GM23338 (cell line): ENCODE measurements around the gene UNC80. TPM values are rescaled to one million over a fixed set of nuclear protein-coding genes. Genes with fewer than 3 reads are reported as not detected.

Source experiments
- ATAC-seq: fragments of 200-7000 bp; cut with Tn5 transposase; 3 replicates; pipeline ENCODE4 v1.9.1; 2020
- DNase-seq: peaks from one replicate; pipeline ENCODE4 v3.0.0-alpha.2; 2015; ENCODE audit warnings: low spot score
- H2AFZ ChIP-seq: fragments of 200-600 bp; sonication (generic); 2 replicates; pipeline ENCODE4 v1.8.0; 2016; ENCODE audit warnings: antibody characterized with exemption, mild to moderate bottlenecking, moderate library complexity
- H3F3A ChIP-seq: fragments of 200-600 bp; sonication (generic); replicated peaks from 2 replicates; pipeline ENCODE4 v1.8.0; 2017; ENCODE audit warnings: antibody characterized with exemption, mixed run types, low read depth
- H3K27ac ChIP-seq: fragments of 200-600 bp; sonication (generic); 2 replicates; pipeline ENCODE4 v1.6.1; 2016; ENCODE audit warnings: low read depth
- H3K27me3 ChIP-seq: fragments of 200-600 bp; sonication (generic); 2 replicates; pipeline ENCODE4 v1.8.0; 2016; ENCODE audit warnings: mild to moderate bottlenecking, mixed run types, moderate library complexity; ENCODE audit not compliant: insufficient read depth
- H3K36me3 ChIP-seq: fragments of 200-600 bp; sonication (generic); 2 replicates; pipeline ENCODE4 v1.8.0; 2016; ENCODE audit warnings: mild to moderate bottlenecking; ENCODE audit not compliant: insufficient read depth
- H3K4me1 ChIP-seq: fragments of 200-600 bp; sonication (generic); 2 replicates; pipeline ENCODE4 v1.8.0; 2016; ENCODE audit warnings: mild to moderate bottlenecking, moderate library complexity; ENCODE audit not compliant: insufficient read depth
- H3K4me2 ChIP-seq: fragments of 200-600 bp; sonication (generic); 2 replicates; pipeline ENCODE4 v1.7.1; 2017; ENCODE audit warnings: mixed run types
- H3K4me3 ChIP-seq: fragments of 200-600 bp; sonication (generic); 2 replicates; pipeline ENCODE4 v1.6.1; 2016; ENCODE audit warnings: mixed run types
- H3K79me2 ChIP-seq: fragments of 200-600 bp; sonication (generic); replicated peaks from 2 replicates; pipeline ENCODE4 v1.8.0; 2017; ENCODE audit warnings: mild to moderate bottlenecking; ENCODE audit not compliant: insufficient read depth
- H3K9me2 ChIP-seq: fragments of 200-600 bp; sonication (generic); 2 replicates; pipeline ENCODE4 v1.8.0; 2017; ENCODE audit not compliant: insufficient read depth
- H4K20me1 ChIP-seq: fragments of 200-600 bp; sonication (generic); replicated peaks from 2 replicates; pipeline ENCODE4 v1.8.0; 2017; ENCODE audit warnings: mild to moderate bottlenecking; ENCODE audit not compliant: insufficient read depth
- H3K27ac Mint-ChIP-seq: 2 replicates; pipeline ENCODE4 v1.8.0; 2020; ENCODE audit warnings: inconsistent platforms, mild to moderate bottlenecking, moderate library complexity, mixed read lengths
- H3K27me3 Mint-ChIP-seq: 3 replicates; pipeline ENCODE4 v1.8.0; 2022; ENCODE audit warnings: low read depth, mild to moderate bottlenecking, moderate library complexity, mixed read lengths, inconsistent platforms; ENCODE audit not compliant: insufficient read depth, poor library complexity
- H3K36me3 Mint-ChIP-seq: 3 replicates; pipeline ENCODE4 v1.8.0; 2021; ENCODE audit warnings: low read depth, mild to moderate bottlenecking, inconsistent platforms, moderate library complexity, mixed read lengths
- H3K4me1 Mint-ChIP-seq: 3 replicates; pipeline ENCODE4 v1.8.0; 2020; ENCODE audit warnings: mild to moderate bottlenecking, inconsistent platforms, mixed read lengths
- H3K4me3 Mint-ChIP-seq: 3 replicates; pipeline ENCODE4 v1.8.0; 2021; ENCODE audit warnings: moderate library complexity, mild to moderate bottlenecking, inconsistent platforms, mixed read lengths
- H3K9me3 Mint-ChIP-seq: 3 replicates; pipeline ENCODE4 v1.8.0; 2020; ENCODE audit warnings: moderate library complexity, mild to moderate bottlenecking, inconsistent platforms, mixed read lengths
- CREB1 ChIP-seq: fragments of 250-450 bp; sonication (Bioruptor Pico); IDR thresholded peaks from 2 replicates; pipeline ENCODE4 v1.5.0; 2020; ENCODE audit warnings: low read depth, mild to moderate bottlenecking, moderate library complexity
- EZH2 ChIP-seq: fragments of 200-600 bp; sonication (generic); IDR thresholded peaks from one replicate; pipeline ENCODE4 v1.8.0; 2017; ENCODE audit warnings: antibody characterized with exemption, mild to moderate bottlenecking, low read depth; ENCODE audit not compliant: unreplicated experiment
- EZH2phosphoT487 ChIP-seq: fragments of 200-600 bp; sonication (generic); IDR thresholded peaks from one replicate; pipeline ENCODE4 v1.8.1; 2018; ENCODE audit warnings: antibody characterized with exemption; ENCODE audit not compliant: unreplicated experiment
- JUNB ChIP-seq: IDR thresholded peaks from one replicate; pipeline ENCODE4 v1.6.1; 2016; ENCODE audit warnings: antibody characterized with exemption; ENCODE audit not compliant: unreplicated experiment
- NANOG ChIP-seq: IDR thresholded peaks from 2 replicates; pipeline ENCODE4 v1.6.1; 2016; ENCODE audit warnings: antibody characterized with exemption, borderline replicate concordance
- POLR2AphosphoS5 ChIP-seq: IDR thresholded peaks from 2 replicates; pipeline ENCODE4 v1.6.1; 2016; ENCODE audit warnings: antibody characterized with exemption, low read depth
- STAT1 ChIP-seq: IDR thresholded peaks from one replicate; pipeline ENCODE4 v1.6.1; 2016; ENCODE audit warnings: antibody characterized with exemption; ENCODE audit not compliant: unreplicated experiment
- ZNF114 ChIP-seq: fragments of 250-450 bp; sonication (Bioruptor Pico); IDR thresholded peaks from 2 replicates; pipeline ENCODE4 v1.5.0; 2020; ENCODE audit warnings: mild to moderate bottlenecking, moderate library complexity
- ZNF331 ChIP-seq: fragments of 250-450 bp; sonication (Bioruptor Pico); IDR thresholded peaks from 2 replicates; pipeline ENCODE4 v1.5.0; 2020; ENCODE audit warnings: low read depth, mild to moderate bottlenecking, moderate library complexity
- polyA plus RNA-seq: library from polyadenylated mRNA; unstranded; fragments of >200 nt; fragmentation: Nextera tagmentation; extraction: Ambion mirVana; gene quantifications from 2 replicates; pipeline ENCODE4 v1.2.1, GENCODE V29; 2016
- total RNA-seq: library from RNA; depleted of rRNA; stranded (reverse); fragments of >200 nt; shearing (Covaris generic); gene quantifications from 2 replicates; pipeline ENCODE4 v1.2.3, GENCODE V29; 2014
- TF ChIP-seq, protein P1 (sequence below), 2 experiments: fragments of 200-600 bp in 1 of 2; sonication (generic) in 1 of 2; conservative IDR thresholded peaks; 2 replicates each; pipeline versions ENCODE4 v1.5.1 to v1.6.1; 2016 to 2017; ENCODE audit warnings: antibody characterized with exemption in 2 of 2, low read depth in 2 of 2, mild to moderate bottlenecking in 2 of 2, moderate library complexity in 1 of 2
- TF ChIP-seq, protein P2 (sequence below): IDR thresholded peaks from one replicate; pipeline ENCODE4 v1.6.1; 2018; ENCODE audit warnings: antibody characterized with exemption; ENCODE audit not compliant: unreplicated experiment
- TF ChIP-seq, protein P3 (sequence below): IDR thresholded peaks from 2 replicates; pipeline ENCODE4 v1.6.1; 2016; ENCODE audit warnings: antibody characterized with exemption
- TF ChIP-seq, protein P4 (sequence below): fragments of 250-450 bp; sonication (Bioruptor Pico); IDR thresholded peaks from 2 replicates; pipeline ENCODE4 v1.5.0; 2020; ENCODE audit warnings: mild to moderate bottlenecking, moderate library complexity

The UNC80 gene
- total and polyA plus RNA-seq, 2 experiments from 2014 or later, result 0.11 to 1.5 TPM

DNA sequence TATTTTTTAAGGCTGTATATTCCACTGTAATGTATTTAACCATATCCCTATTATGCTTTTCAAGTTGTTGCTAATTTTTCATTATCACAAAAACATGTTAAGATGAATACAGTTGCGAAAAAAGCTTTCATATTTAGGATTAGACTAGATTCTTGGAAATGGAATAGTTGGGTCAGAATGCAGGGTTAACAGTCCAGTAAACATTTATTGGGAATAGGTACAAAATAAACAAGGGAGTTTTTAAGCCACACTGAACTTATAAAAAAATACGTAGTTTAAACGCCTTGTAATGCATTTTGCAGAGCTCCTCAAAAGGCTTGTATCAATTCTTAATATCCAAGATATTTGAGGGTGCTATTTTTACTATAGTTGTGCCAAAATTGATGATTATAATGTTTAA is 266.4 kb downstream of the UNC80 start:
- Histone ChIP-seq H3K27ac (no peak overlapping the region), H3K36me3 (no peaks in the 10 kb centered on the region), H3F3A (no peaks in the 10 kb centered on the region), H3K4me1 (no peaks in the 10 kb centered on the region), H3K9me2 (no peaks in the 10 kb centered on the region), H3K27me3 (no peaks in the 10 kb centered on the region), H3K4me3 (no peak overlapping the region), H3K79me2 (no peaks in the 10 kb centered on the region), H3K4me2 (no peak overlapping the region), H4K20me1 (no peaks in the 10 kb centered on the region), H2AFZ (no peak overlapping the region)
- no peaks in the 10 kb centered on the region for H3K4me1 Mint-ChIP-seq
- TF ChIP-seq, protein P1, sequence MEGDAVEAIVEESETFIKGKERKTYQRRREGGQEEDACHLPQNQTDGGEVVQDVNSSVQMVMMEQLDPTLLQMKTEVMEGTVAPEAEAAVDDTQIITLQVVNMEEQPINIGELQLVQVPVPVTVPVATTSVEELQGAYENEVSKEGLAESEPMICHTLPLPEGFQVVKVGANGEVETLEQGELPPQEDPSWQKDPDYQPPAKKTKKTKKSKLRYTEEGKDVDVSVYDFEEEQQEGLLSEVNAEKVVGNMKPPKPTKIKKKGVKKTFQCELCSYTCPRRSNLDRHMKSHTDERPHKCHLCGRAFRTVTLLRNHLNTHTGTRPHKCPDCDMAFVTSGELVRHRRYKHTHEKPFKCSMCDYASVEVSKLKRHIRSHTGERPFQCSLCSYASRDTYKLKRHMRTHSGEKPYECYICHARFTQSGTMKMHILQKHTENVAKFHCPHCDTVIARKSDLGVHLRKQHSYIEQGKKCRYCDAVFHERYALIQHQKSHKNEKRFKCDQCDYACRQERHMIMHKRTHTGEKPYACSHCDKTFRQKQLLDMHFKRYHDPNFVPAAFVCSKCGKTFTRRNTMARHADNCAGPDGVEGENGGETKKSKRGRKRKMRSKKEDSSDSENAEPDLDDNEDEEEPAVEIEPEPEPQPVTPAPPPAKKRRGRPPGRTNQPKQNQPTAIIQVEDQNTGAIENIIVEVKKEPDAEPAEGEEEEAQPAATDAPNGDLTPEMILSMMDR (conservative IDR thresholded peaks at IDR 0.05; ENCODE audit: low read depth in 2 of 2), result no peak
- TF ChIP-seq, protein P2, sequence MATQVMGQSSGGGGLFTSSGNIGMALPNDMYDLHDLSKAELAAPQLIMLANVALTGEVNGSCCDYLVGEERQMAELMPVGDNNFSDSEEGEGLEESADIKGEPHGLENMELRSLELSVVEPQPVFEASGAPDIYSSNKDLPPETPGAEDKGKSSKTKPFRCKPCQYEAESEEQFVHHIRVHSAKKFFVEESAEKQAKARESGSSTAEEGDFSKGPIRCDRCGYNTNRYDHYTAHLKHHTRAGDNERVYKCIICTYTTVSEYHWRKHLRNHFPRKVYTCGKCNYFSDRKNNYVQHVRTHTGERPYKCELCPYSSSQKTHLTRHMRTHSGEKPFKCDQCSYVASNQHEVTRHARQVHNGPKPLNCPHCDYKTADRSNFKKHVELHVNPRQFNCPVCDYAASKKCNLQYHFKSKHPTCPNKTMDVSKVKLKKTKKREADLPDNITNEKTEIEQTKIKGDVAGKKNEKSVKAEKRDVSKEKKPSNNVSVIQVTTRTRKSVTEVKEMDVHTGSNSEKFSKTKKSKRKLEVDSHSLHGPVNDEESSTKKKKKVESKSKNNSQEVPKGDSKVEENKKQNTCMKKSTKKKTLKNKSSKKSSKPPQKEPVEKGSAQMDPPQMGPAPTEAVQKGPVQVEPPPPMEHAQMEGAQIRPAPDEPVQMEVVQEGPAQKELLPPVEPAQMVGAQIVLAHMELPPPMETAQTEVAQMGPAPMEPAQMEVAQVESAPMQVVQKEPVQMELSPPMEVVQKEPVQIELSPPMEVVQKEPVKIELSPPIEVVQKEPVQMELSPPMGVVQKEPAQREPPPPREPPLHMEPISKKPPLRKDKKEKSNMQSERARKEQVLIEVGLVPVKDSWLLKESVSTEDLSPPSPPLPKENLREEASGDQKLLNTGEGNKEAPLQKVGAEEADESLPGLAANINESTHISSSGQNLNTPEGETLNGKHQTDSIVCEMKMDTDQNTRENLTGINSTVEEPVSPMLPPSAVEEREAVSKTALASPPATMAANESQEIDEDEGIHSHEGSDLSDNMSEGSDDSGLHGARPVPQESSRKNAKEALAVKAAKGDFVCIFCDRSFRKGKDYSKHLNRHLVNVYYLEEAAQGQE, result no peak
- no peak for TF ChIP-seq EZH2phosphoT487
- no peak for TF ChIP-seq ZNF114
- no peak for TF ChIP-seq STAT1
- no peak for TF ChIP-seq ZNF331 (CRISPR knock-in tag)
- TF ChIP-seq NANOG, result no peak
- no peak for TF ChIP-seq POLR2AphosphoS5
- no peak for TF ChIP-seq JUNB
- TF ChIP-seq EZH2, result no peak
- TF ChIP-seq, protein P3, sequence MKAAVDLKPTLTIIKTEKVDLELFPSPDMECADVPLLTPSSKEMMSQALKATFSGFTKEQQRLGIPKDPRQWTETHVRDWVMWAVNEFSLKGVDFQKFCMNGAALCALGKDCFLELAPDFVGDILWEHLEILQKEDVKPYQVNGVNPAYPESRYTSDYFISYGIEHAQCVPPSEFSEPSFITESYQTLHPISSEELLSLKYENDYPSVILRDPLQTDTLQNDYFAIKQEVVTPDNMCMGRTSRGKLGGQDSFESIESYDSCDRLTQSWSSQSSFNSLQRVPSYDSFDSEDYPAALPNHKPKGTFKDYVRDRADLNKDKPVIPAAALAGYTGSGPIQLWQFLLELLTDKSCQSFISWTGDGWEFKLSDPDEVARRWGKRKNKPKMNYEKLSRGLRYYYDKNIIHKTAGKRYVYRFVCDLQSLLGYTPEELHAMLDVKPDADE, result no peak
- TF ChIP-seq, protein P4, sequence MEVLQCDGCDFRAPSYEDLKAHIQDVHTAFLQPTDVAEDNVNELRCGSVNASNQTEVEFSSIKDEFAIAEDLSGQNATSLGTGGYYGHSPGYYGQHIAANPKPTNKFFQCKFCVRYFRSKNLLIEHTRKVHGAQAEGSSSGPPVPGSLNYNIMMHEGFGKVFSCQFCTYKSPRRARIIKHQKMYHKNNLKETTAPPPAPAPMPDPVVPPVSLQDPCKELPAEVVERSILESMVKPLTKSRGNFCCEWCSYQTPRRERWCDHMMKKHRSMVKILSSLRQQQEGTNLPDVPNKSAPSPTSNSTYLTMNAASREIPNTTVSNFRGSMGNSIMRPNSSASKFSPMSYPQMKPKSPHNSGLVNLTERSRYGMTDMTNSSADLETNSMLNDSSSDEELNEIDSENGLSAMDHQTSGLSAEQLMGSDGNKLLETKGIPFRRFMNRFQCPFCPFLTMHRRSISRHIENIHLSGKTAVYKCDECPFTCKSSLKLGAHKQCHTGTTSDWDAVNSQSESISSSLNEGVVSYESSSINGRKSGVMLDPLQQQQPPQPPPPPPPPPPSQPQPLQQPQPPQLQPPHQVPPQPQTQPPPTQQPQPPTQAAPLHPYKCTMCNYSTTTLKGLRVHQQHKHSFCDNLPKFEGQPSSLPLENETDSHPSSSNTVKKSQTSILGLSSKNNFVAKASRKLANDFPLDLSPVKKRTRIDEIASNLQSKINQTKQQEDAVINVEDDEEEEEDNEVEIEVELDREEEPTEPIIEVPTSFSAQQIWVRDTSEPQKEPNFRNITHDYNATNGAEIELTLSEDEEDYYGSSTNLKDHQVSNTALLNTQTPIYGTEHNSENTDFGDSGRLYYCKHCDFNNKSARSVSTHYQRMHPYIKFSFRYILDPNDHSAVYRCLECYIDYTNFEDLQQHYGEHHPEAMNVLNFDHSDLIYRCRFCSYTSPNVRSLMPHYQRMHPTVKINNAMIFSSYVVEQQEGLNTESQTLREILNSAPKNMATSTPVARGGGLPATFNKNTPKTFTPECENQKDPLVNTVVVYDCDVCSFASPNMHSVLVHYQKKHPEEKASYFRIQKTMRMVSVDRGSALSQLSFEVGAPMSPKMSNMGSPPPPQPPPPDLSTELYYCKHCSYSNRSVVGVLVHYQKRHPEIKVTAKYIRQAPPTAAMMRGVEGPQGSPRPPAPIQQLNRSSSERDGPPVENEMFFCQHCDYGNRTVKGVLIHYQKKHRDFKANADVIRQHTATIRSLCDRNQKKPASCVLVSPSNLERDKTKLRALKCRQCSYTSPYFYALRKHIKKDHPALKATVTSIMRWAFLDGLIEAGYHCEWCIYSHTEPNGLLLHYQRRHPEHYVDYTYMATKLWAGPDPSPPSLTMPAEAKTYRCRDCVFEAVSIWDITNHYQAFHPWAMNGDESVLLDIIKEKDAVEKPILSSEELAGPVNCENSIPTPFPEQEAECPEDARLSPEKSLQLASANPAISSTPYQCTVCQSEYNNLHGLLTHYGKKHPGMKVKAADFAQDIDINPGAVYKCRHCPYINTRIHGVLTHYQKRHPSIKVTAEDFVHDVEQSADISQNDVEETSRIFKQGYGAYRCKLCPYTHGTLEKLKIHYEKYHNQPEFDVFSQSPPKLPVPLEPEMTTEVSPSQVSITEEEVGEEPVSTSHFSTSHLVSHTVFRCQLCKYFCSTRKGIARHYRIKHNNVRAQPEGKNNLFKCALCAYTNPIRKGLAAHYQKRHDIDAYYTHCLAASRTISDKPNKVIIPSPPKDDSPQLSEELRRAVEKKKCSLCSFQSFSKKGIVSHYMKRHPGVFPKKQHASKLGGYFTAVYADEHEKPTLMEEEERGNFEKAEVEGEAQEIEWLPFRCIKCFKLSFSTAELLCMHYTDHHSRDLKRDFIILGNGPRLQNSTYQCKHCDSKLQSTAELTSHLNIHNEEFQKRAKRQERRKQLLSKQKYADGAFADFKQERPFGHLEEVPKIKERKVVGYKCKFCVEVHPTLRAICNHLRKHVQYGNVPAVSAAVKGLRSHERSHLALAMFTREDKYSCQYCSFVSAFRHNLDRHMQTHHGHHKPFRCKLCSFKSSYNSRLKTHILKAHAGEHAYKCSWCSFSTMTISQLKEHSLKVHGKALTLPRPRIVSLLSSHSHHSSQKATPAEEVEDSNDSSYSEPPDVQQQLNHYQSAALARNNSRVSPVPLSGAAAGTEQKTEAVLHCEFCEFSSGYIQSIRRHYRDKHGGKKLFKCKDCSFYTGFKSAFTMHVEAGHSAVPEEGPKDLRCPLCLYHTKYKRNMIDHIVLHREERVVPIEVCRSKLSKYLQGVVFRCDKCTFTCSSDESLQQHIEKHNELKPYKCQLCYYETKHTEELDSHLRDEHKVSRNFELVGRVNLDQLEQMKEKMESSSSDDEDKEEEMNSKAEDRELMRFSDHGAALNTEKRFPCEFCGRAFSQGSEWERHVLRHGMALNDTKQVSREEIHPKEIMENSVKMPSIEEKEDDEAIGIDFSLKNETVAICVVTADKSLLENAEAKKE (CRISPR knock-in tag), result no peak
- no peak for TF ChIP-seq CREB1 (CRISPR knock-in tag)
- no peak overlapping the region for H3K4me3 Mint-ChIP-seq
- H3K9me3 Mint-ChIP-seq, result no peaks in the 10 kb centered on the region
- no peak for ATAC-seq
- H3K27me3 Mint-ChIP-seq, result no peaks in the 10 kb centered on the region
- no peak overlapping the region for H3K27ac Mint-ChIP-seq
- no peaks in the 10 kb centered on the region for H3K36me3 Mint-ChIP-seq
- no peak for DNase-seq
